ENCODE measurements around the gene MAPK14. TPM values are rescaled to one million over a fixed set of nuclear protein-coding genes. Genes with fewer than 3 reads are reported as not detected.

Gene MAPK14
- 43.9 and 53.9 TPM in 2 replicates for total RNA-seq

GRCh38 chr6:36027501-36028087 is at the start of gene MAPK14:
Gene MAPK14, plus strand, starts transcription at chr6:36027808. Its CDS starts 350 bp downstream, at chr6:36028158.

GRCh38 chr6:36023996-36024795 is 3.4 kb upstream of the MAPK14 start, which contains the start of gene SLC26A8:
Gene SLC26A8, minus strand, starts transcription at chr6:36024641. Its CDS starts 4,934 bp downstream, at chr6:36019707.

DNA sequence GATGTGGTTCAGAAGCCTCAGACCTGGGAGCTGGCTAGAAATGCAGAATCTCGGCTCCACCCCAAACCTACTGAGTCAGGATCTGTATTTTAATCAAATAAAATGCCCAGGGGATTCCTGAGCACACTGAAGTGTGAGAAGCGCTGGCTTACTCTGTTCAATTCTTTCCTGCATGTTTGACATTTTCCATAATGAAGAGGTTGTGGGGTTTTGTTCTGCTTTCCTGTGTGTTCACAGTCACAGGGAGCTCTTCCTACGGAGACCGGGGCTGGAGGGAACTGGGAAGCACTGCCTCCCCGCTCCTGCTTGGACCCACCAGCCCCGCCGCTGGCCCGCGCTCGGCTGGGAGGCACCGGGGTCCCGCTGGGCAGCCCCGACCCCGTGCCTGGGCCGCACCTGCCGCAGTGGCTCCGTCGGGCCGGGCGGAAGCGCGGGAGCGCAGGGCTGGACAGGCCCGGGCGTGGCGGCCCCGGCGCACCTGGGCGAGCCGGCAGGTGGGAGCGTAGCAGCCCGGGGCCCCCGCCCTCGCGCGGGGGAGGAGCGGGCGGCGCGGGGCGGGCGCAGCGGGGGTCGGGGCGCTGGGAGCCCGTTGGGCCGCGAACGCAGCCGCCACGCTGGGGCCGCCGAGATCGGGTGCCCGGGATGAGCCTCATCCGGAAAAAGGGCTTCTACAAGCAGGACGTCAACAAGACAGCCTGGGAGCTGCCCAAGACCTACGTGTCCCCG is 102.5 kb downstream of the MAPK14 start, which contains the start of gene MAPK13:
Gene MAPK13, plus strand, starts transcription at position 573 of the 726 bp plus-strand sequence. Its CDS starts 70 bp downstream, at position 643.

Other genes starting within 250 kb of the MAPK14 start
- gene CLPSL1, start 246.8 kb upstream of the MAPK14 start, total RNA-seq: not detected in 2 replicates
- not detected in 2 replicates for gene CLPS, start 230.5 kb upstream of the MAPK14 start, total RNA-seq
- gene LHFPL5, start 222.5 kb upstream of the MAPK14 start, total RNA-seq: not detected in 2 replicates
- gene SRPK1, start 106.7 kb upstream of the MAPK14 start, total RNA-seq: 43.8 and 46.1 TPM in 2 replicates
- 0.26 and 0.31 TPM in 2 replicates for gene SLC26A8, start 3.2 kb upstream of the MAPK14 start, total RNA-seq
- gene MAPK13, start 102.7 kb downstream of the MAPK14 start, total RNA-seq: 2.8 and 3.4 TPM in 2 replicates
- 7.7 and 10.7 TPM in 2 replicates for gene BRPF3, start 168.9 kb downstream of the MAPK14 start, total RNA-seq
- gene PNPLA1, start 242.3 kb downstream of the MAPK14 start, total RNA-seq: 0.12 TPM in 1 of 2 replicates, not detected in the other

All from aortic smooth muscle cell (primary cell).